T-helper 9 cell (primary cell): ENCODE results near the gene XRCC1.
"Not testable (repeated sequence)": the region's sequence is repeated elsewhere in the genome, so short reads cannot be mapped to it uniquely, and the experiment has no call there.

Source experiments
- DNase-seq: peaks from one replicate; pipeline ENCODE4 v3.0.0-alpha.2; 2020
- total RNA-seq, 2 donors: gene quantifications; one replicate each; lab custom pipeline; 2026; lab: John Stamatoyannopoulos, UW

The XRCC1 gene, protein sequence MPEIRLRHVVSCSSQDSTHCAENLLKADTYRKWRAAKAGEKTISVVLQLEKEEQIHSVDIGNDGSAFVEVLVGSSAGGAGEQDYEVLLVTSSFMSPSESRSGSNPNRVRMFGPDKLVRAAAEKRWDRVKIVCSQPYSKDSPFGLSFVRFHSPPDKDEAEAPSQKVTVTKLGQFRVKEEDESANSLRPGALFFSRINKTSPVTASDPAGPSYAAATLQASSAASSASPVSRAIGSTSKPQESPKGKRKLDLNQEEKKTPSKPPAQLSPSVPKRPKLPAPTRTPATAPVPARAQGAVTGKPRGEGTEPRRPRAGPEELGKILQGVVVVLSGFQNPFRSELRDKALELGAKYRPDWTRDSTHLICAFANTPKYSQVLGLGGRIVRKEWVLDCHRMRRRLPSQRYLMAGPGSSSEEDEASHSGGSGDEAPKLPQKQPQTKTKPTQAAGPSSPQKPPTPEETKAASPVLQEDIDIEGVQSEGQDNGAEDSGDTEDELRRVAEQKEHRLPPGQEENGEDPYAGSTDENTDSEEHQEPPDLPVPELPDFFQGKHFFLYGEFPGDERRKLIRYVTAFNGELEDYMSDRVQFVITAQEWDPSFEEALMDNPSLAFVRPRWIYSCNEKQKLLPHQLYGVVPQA
- 20.5 to 30.0 reads per million in 2 donors for total RNA-seq

DNA sequence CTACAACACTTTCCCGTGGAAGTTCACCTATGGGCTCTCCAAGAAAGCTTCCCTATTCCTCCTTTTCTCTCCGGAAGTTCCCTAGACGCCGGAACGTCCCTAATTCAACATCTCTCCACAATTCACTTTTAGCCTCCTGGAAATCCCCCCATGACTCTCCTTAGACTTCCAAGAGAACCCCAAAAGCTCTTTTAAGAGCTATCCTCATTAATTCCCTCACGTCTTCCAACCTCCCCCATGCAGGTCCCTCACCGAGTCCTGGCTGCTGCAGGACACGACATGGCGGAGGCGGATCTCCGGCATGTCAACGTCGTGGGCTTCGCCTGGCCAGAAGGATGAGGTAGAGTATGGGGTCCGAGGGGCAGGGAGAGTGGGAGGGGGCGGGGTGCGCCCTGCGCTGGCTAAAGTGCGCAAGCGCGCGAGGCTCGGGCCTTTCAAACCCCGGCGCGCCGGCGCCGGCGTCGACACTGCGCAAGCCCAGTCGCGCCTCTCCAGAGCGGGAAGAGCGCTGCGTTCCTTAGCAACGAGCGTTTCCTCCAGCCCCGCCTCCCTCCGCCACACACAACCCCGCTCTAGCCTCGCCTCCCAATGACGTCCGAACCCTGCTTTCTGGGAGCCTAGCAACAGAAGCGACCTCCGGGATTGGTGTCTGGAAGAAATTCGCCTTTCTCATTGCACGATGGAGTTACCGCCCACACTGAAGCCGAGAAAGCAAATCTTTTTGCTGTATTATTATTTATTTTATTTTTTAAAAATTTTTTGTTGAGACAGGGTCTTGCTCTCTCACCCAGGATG, at the start of gene XRCC1, which contains the start of gene PINLYP:
XRCC1 (minus strand) TSS at position 372 of the 795 bp plus-strand sequence; CDS start at position 303, 69 bp downstream.
PINLYP (plus strand) TSS at position 646 of the 795 bp plus-strand sequence. CDS start 1,391 bp downstream, outside the sequence.
- DNase-seq = peak; percentile 94

DNA sequence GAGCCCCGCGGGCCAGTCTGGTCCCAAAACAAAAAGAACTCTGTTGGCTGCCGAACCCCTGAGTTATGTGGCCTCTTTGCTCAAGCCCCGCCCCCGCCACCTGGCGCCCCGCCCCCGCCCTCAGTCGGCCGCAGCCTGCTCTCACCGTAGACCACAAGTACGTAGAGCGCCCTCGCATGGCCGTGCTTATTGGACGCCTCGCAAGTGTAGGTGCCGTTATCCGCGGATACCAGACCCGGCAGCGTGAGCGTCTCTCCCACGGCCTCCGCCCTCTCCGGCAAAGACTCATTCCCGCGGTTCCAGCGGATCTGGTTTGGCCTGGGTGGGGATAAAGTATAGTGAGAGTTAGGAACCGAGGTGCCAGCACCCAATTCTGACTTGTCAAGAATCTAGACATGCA, 49.6 kb upstream of the XRCC1 start:
- peak; percentile 87 for DNase-seq

DNA sequence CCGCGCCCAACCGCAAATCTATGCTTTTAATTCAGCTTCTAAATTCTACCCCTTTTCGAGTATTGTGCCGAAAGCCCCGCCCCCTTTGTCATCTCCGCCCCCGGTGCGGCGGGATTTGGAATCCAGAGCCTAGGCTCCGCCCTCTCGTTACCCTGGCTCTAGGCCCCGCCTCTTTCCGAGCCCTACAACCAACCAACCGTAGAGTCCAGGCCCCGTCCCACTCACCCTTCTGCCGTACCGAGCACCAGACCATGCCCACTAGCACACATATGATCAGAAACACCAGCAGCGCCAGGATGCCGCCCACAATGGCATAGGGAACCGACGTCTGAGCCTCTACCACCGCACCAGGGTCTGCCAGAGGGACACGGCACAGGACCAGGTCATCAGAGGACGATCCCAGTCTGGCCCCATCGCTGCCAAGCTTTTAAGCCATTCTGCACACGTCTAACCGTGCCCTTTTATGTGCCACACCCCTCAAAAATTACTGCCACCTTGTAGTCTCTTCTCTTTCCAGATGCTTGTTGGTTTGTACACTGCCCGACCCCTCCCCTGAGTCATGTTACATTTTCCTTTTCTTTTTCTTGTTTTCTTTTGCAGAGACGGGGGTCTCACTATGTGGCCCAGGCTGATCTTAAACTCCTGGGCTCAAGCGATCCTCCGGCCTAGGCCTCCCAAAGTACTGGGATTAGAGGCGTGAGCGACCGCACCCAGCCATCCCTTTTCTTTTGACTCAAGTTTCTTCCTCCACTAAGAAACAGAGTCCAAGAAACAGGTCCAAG, 48.8 kb upstream of the XRCC1 start:
- DNase-seq = no peak

DNA sequence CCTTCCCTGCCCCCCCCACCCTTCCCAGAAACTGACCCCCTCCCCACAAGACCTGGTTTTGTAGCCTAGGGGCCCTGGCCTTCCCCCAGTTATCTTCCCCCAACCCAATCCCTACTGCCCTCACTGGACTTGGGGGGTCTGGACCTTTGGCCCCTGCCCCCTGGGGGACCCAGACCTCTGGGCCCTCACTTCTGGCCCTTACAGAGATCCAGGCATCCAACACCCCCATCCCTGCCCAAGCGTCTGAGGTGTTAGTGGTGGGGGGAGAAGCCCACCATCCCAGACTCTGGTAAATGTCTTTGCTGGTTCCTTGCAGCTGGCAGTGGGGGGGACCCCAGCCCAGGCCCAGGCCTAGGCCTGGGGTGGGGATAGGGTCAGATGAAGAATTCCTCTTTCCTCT, 47.6 kb upstream of the XRCC1 start:
- no peak for DNase-seq

DNA sequence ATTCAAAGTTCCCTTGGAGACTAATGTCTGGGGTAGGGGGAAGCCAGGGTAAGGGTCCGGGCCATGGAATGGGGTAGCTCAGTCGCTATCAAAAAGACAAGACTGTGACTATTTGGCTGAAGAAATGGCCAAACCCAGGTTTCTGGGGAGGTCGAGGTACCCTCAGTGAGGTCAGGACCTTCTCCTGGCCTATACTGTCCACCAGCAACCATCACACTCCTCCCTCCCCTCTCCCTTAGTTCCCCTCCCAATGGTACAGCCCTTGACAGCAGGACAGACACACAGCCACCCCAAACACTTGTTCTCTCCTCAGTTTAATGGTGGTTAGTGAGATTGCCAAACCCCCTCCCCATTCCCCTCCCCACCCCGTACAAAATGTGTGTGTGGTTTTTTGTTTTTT, 46.7 kb upstream of the XRCC1 start:
- no peak for DNase-seq

DNA sequence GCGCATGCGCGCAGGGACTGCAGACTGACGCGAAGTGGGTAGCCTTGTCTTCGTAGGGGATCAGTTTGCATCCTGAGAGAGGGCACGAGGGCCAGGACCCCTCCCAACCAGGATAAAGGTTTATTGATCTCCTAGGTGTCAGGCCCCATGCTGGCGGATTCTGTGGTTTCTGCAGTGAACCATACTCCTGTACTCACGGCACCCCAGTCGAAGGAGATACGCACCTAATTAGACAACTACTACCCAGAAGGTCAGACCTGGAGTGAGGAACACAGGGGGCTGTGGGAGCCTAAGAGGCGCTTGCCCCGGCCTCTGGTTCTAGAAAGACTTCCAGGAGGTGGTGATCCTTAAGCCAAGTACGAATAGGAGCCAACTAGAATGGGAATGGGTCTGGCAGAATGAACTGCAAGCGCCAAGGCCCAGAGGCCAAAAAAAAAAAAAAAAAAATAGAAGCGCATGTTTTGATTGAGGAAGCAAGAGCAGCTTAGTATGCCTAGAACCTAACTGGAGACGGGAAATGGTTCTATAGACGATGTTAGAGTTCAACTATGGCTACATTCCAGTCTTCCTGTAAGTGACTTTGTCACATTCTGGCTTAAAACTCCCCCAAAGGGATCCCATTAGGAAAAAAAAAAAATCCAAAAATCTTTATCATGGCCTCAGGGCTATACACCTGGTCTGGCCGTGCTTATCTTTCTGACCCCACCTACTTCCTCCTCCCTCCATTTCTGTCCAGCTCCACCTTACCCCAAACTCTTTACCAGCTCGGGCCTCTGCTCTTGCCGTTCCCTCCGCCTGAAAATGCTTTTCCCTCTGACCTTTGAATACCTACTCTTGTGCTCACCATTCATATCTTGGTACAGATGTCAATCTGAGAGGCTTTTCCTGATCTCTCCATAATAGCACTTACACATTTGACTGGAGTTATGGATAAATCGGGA, 45.0 kb upstream of the XRCC1 start:
- peak; percentile 74 for DNase-seq

DNA sequence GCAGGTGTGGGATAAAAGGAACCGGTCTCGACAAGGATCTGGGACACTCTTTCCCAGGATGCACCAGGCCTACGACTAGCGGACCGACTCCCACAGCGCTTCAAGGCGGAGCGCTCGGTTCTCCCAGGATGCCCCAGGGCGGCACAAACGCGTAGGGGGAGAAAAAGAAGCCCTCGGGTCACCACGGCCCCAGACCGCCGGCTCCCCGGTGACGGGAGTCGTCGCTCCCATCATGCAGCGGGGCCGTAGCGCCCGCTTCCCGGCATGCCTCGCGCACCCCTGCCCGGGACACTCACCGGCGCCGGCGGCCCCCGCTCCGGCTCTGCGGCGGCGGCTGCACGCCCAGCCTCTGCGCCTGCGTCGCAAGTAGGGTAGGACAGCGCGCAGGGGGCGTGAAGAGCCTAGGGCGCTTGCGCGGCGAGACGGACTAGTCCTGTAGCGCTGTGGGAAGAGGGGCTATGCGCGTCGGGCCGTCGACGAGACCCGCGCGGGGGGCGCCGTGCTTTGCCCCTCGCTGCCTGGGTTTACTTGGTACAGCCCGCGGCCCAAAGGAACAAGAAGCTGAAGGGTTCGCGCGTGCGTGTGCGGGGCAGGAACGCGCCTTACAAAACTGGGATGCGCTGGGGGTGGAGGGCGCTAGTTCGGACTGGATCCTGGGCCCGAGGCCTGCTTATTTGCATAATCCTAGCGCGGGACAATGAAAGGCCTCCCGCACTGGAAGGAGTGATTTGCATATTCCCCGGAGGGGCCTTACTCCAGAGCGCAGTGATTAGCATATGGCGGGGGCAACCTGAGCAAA, 44.1 kb upstream of the XRCC1 start, which contains the start of gene ZNF428:
ZNF428 (minus strand) TSS at position 368 of the 799 bp plus-strand sequence. CDS start 5,325 bp downstream, outside the sequence.
- DNase-seq = peak; percentile 77

DNA sequence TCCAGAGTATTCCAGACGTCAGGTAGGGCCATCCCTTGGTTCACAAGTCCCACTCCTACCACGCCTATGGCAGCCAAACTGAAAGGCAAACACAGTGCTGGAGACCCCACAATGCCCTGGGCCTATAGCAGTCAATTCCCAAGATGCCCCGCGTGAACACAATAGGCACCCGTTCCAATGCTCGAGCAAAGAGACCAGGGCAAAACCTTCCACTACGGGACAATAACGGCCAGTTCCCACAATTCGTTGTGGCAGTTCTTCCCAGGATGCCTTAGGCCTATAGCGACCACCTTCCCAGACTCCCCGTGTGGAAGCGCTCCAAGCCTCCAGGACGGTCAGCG, 43.6 kb upstream of the XRCC1 start:
- no peak for DNase-seq

DNA sequence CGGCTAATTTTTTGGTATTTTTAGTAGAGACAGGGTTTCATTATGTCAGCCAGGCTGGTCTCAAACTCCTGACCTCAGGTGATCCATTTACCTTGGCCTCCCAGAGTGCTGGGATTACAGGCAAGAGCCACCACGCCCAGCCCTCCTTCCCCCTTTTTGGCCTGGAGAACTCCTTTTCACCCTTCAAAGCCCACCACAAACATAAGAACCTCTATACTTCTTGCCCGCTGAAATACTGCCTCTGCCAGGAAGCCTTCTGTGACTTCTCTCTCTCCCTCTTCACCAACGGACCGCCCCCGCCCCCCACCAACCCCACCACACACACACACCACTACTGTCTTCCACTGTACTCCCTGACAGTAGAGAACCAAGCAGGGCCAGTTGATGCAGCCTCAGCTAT, 41.6 kb upstream of the XRCC1 start:
- no peak for DNase-seq

DNA sequence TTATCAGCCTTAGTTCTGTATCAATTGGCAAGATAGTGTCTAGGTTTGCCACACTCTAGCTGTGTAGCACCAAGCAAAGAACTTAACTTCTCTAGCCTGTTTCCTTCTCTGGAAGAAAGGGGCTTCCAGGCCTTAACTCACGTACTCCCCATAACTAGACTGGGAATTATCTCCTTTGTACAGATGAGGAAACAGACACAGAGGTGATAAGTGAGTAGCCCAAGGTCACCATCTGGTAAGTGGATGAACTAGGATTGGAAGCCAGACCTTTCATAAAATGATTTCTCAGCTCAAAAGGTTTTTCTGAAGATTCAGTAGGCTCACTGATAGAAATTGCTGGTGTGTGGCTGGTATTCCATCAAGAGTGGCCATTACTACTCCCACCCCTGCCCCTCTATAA, 41.0 kb upstream of the XRCC1 start:
- no peak for DNase-seq

DNA sequence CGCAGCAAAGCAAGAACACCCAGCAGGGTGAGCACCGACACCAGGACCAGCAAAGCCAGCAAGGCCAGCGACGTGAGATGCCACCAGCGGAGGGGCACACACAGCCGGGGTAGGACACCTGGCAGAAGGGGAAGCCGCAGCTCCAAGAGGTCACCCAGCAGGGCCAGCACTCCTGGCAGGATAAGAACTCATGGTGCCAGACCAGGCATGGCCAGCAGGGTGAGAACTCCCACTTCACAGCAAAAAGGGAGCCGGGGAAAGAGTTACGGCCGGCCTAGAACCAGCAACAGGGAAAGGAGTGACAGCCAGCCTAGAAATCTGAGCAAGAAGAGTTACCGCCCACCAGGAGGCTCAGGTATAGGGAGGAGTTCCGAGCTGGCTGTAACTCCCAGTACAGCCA, 37.0 kb upstream of the XRCC1 start:
- DNase-seq = no peak

DNA sequence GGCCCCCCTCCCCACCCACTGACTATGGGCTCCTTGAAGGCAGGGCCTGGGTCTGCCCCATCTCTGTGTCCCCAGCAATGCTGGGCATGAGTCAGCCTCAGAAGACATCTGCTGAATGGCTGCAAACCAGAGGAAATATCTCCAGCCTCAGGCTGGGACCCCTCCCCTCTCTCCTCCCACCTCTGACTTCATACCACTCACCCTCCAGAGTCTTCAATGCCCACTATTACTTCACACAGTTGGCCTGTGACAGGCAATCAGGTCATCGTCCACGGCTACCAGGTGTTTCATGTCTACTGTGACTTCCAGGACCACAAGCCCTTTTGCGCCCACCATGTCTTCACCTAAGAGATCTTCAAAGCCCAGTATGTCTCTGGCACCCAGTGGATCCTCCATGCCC, 36.5 kb upstream of the XRCC1 start, which contains the start of gene SRRM5:
SRRM5 (plus strand) TSS at position 301 of the 400 bp plus-strand sequence; CDS start at position 335, 34 bp downstream.
- DNase-seq = no peak

DNA sequence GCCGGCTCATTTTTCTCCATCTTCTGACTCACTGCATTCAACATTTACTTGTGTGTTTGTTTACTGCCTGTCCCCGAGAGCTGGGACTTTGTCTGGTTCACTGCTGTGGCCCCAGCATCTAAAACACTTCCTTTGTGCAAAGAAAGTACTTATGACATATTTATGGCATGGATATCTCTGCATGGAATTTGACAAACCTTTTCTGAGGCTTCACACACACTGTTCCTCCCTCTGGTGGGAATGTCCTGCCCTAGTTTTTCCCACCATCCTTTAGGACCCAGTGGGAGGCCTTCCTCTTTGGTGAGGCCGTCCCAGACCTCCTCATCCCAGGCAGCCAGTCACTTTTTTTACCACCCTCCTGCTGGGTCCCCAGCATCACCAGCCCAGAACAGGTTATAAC, 35.2 kb upstream of the XRCC1 start:
- no peak for DNase-seq

DNA sequence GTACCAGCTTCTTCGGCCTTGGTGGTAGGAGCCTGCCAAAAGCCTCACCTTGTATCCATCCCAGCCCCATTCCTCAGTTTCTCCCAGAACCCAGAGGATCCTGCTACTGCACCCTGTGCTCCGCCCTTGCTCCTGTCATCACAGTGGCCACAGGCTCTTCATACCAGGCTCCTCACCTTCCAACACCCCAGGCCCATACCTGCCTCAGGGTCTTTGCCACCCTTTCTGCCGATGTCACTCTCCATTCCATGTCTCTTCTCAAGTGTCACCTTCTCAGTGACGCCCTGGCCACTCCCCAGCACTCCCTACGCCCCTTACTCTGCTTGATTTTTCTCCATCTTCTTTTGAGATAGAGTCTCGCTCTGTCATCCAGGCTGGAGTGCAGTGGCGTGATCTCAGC, 34.5 kb upstream of the XRCC1 start:
- no peak for DNase-seq

DNA sequence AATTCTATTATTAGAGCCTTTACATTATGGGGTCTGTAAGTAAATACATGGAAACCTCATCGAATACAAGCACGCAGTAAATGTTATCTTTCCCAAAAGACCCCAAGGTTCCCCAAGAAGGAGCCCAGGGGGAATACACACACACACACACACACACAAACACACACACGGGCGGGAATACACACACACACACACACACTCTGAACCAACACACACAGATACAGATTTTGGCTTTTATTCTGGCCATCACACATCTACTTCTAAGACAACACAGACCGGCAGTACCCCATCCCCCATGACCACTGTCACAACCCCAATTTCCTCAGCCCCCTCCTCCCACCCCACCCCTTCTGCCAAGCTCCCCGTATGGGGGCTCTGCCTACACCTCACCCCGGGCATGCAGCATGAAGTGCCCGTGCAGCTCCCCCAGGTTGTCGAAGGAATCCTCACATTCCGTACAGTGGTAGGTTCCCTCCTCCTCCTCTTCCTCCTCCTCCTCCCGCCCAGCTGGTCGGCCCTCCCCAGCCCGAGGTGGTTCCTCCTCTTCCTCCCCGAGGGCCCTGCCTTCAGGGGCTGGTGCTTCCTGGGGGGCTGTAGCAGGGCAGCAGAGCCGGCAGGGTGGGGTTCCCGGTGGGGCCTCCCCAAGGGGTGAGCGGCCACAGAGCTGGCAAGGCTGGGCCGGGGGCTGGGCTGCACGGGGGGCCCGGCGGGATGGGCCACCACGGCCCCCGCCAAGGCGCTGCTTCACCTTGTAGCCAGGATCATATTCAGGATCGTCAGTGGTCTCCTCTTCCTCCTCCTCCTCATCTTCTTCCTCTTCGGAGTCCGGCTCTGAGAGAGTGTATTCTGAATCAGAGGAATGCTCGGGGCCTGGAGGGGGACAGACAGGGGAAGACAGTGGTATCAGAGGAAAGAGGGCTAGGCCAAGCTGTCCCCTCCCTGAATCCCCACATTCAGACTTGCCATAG, 32.2 kb upstream of the XRCC1 start:
- DNase-seq = no peak

DNA sequence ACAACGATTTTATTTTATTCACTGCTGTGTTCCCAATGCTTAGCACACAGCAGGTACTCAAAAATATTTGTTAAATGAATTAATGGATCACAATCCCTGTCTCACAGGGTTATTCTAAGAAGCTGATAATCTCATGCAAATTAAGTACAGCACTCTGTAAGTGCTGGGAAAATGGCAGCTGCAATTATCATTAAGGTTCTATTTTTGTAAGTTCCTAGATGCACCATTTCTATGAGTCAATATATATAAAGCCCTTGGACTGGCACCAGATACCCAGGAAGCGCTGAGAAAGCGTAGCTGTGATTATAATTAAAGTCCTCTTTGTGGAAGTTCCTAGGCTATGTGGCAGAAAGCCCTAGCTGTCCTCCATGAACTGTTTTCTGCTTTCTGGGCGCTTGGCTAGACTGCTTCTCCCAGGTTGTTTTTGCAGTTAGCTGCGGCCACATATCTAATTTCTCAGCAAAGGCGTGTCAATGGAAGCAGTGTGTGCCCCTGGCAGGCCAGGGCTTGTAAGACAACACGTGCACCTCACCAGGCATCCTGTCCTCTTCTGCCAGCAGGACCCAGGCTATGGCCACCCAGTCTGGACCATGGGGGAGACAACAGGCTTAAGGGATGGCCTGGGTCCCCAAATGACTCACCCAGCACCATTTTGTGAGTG, 31.4 kb upstream of the XRCC1 start:
- DNase-seq = no peak

DNA sequence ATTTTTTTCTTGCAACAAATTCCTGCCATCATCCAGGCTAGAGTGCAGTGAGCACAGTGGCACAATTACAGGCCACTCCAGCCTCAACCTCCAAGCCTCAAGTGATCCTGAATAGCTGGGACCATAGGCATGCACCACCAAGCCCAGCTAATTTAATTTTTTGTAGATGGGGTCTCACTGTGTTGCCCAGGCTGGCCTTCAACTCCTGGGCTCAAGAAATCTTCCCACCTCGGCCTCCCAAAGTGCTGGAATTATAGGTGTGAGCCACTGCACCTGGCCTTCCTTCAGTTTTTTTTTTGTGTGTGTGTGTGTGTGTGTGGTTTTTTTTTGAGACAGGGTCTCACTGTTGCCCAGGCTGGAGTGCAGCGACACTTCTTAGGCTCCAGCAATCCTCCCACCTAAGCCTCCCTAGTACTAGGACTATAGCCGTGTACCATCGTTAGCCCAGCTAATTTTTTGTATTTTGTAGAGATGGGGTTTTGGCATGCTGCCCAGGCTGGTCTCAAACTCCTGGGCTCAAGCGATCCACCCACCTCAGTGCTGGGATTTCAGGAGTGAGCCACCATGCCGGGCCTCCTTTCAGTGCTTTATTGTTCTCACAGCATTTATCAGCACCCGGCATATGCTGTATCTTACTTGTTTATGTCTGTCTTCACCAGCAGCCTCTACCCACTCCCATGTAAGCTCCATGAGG, 30.7 kb upstream of the XRCC1 start:
- DNase-seq = no peak

DNA sequence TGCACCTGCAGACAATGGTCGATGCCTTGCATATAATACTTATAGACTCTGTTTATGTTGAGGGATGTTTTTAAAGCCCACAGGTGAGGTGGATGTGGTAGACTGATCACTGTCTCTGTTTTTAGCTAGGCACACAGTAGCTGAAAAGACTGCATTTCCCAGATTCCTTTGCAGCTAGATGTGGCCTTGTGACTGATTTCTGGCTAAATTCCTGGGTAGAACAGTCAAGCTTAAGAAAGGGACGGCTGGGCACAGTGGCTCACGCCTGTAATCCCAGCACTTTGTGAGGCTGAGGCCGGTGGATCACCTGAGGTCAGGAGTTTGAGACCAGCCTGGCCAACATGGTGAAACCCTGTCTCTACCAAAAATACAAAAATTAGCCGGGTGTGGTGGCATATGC, 25.0 kb upstream of the XRCC1 start:
- not testable (repeated sequence) for DNase-seq
